HG02623 (cell line): ENCODE data around the gene SMARCA1.
A peak's percentile ranks its signal among the peaks of the same experiment; 100 is the strongest.
"Not testable (repeated sequence)": the region's sequence is repeated elsewhere in the genome, so short reads cannot be mapped to it uniquely, and the experiment has no call there.

Experiments
- ATAC-seq: cut with Tn5 transposase; IDR thresholded peaks from one replicate; pipeline ENCODE4 v1.9.1; 2021; ENCODE audit warnings: moderate library complexity; ENCODE audit not compliant: unreplicated experiment

Gene SMARCA1, protein sequence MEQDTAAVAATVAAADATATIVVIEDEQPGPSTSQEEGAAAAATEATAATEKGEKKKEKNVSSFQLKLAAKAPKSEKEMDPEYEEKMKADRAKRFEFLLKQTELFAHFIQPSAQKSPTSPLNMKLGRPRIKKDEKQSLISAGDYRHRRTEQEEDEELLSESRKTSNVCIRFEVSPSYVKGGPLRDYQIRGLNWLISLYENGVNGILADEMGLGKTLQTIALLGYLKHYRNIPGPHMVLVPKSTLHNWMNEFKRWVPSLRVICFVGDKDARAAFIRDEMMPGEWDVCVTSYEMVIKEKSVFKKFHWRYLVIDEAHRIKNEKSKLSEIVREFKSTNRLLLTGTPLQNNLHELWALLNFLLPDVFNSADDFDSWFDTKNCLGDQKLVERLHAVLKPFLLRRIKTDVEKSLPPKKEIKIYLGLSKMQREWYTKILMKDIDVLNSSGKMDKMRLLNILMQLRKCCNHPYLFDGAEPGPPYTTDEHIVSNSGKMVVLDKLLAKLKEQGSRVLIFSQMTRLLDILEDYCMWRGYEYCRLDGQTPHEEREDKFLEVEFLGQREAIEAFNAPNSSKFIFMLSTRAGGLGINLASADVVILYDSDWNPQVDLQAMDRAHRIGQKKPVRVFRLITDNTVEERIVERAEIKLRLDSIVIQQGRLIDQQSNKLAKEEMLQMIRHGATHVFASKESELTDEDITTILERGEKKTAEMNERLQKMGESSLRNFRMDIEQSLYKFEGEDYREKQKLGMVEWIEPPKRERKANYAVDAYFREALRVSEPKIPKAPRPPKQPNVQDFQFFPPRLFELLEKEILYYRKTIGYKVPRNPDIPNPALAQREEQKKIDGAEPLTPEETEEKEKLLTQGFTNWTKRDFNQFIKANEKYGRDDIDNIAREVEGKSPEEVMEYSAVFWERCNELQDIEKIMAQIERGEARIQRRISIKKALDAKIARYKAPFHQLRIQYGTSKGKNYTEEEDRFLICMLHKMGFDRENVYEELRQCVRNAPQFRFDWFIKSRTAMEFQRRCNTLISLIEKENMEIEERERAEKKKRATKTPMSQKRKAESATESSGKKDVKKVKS

DNA sequence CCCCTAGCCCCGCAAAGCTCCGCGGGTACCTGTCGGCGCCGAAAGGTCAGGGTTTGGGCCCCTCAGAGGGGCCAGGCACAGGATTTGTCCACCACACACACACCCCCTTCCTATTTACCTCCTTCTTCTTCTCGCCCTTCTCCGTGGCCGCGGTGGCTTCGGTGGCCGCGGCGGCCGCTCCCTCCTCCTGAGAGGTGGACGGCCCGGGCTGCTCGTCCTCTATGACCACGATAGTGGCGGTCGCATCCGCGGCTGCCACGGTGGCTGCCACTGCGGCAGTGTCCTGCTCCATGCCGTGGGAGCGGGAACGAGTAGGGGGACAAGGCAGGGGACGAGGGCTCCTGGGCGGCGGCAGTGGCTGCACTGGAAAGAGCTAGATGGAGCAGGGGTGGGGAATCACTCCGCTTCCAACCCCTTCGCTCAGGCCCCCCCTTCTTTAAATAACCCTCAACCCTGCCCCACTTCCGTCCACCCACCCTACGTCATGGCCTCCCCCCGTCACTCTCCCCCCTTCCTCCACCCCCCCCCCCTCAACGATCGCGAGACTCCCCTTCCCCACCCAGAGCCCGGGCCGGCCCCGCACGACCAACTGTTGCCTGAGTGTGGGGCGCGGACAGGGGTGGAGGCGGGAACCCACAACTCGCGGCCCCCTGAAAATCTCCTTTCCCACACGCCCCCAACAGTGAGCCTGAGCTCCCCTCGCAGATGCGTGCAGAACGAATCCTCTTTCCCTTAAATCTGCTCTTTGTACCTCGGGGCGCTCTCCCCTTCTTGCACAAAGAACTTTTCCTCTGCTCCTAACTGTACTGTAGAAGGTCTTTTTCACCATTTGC lies at the start of gene SMARCA1:
TSS of gene SMARCA1 (minus strand) at position 412 of the 833 bp plus-strand sequence. CDS start at position 292, 120 bp downstream.
- ATAC-seq: no peak

DNA sequence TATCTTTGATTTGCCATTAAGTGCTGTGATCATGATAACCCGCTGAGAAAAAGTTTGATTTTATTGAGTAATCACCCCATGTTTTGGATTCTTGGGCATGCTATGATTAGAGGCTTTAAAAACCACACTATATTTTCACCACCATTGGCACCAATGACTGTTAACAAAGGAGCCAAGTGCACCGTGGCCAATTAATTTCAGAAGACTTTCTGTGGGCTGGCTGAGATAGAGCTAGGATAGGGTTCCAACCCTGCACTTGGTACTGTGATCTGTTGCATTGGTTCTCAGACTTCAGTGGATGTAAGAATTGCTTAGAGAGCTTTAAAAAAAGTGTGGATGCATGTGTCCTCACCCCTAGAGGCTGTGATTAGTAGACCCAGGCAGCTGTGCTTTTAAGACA lies 49.1 kb upstream of the SMARCA1 start:
- ATAC-seq: no peak

DNA sequence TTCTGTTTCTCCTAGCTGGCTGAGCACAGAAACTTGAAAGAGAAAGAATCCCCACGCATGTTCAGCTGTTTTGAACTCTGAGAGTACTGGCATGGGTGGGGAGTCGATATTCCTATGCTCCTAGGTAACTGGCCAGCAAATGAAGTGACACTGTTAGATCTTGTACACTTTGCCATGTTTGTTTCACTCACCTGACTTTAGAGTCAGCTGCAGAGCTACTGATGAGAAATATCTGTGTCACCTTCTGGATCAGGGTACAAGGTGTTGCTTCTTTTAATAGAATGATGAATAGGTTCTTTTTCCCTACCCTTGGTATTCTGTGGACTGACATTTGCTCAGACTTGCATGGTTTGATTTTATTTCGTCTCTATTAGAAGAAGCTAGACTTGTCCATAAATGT lies 45.1 kb upstream of the SMARCA1 start:
- ATAC-seq: no peak

DNA sequence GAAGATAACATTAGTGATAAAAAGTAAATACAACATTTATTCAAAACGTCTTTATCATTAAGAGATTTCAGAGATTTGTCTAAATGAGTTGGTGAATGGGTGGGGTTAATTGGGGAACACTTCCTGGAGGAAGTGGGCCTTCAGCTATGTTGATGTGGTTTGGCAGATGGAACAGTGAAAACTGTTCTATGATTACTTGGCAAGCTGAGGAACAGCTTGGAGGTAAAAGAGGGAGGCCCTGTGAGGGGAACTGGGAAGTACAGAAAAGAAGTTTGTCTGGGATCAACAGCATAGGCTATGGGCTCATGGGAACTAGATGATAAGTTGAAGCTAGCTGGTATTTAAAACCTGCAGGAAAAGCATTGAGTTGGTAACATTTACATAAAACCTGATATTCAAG lies 42.8 kb upstream of the SMARCA1 start:
- ATAC-seq: no peak

DNA sequence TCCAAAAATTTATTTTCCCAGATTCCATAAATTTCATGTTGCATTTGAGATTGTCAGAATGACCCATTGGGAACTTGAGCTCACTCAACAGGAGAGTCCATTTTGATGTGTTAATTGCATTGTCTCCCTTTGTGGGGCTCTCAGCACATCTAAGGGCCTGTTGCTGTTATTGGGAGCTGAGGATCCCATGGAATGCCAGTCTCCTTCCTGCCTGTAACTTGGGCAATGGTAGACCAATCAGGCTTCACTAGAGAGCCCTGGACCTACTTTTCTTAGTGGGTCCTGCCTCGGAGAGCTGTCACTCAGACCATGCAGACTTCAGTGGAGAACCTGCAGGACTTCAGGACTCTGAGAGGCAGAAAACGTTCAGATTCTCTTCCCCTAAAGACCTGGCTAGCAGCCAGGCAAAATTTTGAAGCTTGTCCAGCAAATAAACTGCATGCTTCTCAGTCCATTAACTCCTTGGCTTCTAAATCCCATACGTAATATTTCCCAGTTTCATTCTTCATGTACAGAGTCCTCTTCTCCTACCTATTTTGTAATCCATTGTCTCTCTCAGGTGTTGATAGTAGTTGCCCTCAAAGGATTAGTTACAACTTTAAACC lies 41.9 kb upstream of the SMARCA1 start:
- ATAC-seq: no peak

DNA sequence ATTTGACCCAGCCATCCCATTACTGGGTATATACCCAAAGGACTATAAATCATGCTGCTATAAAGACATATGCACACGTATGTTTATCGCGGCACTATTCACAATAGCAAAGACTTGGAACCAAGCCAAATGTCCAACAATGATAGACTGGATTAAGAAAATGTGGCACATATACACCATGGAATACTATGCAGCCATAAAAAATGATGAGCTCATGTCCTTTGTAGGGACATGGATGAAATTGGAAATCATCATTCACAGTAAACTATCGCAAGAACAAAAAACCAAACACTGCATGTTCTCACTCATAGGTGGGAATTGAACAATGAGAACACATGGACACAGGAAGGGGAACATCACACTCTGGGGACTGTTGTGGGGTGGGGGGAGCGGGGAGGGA lies 41.1 kb upstream of the SMARCA1 start:
- not testable (repeated sequence) for ATAC-seq

DNA sequence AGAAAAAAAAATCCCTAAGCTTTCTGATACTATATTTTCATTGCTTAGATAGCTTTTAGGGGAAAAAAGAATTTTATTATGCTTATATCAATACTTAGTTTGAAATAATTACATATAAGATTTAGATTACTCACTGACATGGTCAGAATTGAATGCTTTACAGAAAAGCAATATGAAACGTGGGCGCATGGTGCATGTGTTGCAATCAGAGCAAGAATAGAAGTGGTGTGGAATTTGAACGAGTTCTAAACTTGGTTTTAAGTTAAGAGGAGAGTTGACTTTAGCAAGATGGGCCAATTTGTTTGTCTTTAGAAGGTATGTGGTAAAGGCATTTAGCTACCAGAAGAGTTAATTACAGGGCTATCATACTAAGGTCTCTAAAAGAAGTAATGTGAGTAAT lies 38.2 kb upstream of the SMARCA1 start:
- no peak for ATAC-seq

DNA sequence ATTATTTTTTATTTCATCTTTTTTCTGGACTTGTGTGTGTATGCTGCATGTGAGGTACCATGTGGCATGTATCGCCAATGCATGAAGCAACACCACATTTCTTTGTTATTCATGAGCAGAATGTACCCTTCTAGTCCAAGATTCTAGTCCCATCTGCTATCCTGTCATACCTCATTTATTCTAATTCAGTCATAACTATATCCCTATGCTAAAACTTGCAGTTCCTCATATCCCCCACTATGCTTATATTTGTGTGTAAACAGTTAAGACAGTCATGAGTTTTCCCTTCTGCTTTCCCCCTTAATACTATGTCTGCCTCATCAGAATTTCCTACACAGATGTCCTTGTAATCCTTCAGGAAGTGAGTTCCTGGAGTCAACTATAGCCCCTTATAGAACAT lies 36.5 kb upstream of the SMARCA1 start:
- no peak for ATAC-seq

DNA sequence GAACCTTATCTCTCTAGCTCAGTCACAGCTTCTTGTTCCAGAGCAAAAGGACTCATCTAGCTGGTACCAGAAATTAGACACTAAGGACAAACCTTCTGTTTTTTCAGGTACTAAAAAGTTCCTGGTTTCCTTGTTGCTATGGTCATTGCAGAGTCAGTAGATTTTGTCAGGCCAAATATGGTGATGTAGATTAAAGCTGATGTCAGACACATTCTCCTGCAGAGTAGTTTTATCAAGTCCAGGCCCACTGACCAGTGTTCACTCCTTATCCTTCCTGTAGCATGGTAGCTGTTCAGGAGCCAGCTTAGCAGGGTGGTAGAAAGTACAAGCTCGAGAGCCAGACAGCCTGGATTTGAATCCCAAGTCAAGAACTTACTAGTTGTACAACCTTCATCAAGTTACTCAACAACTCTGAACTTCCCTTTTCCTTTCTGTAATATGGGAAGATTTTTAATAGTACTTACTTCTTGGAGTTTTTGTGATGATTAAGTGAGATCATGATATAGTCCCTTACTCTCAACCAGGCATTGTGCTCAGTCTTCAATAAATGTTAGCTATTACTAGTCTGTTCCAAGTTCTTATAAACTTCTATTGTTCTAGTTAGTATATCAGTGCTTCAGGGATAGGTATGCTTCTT lies 34.7 kb upstream of the SMARCA1 start:
- ATAC-seq: no peak

DNA sequence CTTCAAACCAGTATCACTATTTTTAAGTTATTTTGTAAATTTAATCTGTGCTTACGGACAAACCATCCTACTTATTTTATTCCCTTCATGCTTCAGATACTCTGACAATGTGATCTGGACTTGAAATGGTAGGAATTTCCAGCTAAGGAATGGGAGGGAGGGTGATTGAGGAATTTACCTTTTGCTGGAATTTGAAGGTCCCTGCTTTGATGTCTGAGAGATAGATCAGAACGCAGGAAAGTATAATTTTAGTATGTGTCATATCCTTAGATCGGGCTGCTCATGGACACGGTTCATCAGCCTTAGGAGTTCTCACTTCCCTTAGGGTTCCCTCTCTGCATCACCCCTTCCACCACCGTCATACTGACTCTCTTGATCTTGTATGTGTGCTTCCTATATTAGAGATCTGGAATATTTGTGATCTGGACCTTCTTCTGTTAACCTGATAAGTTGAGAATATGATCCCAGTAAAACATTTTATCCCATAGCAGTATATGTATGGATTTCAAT lies 33.6 kb upstream of the SMARCA1 start:
- no peak for ATAC-seq

DNA sequence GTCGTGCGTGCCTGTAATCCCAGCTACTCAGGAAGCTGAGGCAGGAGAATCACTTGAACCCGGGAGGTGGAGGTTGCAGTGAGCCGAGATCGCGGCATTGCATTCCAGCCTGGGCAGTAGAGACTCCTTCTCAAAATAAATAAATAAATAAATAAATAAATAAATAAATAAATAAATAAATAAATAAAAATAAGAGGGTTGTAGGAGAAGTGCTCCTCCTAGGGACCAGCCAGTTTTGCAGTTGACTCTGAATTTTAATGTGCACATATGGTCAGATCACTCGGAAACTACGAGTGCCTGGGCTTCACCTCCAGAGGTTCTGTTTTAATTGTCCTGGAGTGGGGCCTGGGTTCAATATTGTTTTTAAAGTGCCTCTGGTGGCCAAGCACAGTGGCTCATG lies 31.5 kb upstream of the SMARCA1 start:
- not testable (repeated sequence) for ATAC-seq

DNA sequence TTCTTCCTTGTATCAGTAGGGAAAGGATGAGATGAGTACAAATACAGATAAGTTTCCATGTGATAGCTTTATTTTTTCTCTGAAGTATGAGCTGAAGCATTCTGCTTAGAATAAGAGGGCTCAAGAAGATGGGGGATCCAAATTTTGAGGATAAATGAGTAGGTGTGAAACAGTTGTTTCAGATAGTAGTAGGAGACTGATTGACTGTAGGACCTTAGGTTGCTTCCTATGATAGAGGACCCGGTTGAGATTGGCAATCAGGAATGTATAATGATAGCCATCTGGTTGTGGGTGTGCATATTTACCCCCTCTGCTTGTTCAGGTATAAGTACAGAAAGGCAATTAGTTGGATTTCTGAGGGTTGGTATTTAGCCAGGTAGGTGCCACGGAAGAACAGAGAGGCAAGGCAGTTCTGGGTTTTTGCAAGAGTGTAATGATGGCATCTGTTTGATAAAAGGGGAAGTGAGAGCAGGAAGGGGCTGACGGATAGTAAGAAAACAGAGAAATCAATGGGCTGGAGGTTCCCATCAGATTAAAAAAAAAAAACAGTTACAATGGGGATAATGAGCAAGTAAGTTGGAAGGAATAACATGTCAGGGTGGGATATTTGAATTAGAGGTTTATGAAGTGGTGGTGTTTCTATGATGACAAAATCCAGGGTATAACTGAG lies 30.5 kb upstream of the SMARCA1 start:
- peak; percentile 97 for ATAC-seq

DNA sequence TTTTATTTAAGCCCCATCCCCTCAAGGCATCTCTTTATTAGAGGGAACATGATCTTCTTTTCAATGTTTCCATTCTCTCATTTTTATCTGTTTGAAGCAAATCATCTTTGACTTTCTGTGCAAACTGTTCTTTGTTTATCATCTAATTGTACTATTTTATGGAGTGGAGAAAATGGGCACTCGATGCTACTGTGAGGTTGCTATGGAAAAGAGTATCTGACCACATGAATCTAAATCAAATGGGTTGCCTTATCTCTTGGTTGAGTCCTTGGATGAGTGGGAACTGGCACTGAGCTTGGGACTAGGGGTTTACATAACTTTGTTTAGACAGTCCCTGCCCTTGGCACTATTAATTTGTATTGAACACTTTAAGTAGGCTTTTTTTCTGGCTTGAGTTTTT lies 25.8 kb upstream of the SMARCA1 start:
- no peak for ATAC-seq

DNA sequence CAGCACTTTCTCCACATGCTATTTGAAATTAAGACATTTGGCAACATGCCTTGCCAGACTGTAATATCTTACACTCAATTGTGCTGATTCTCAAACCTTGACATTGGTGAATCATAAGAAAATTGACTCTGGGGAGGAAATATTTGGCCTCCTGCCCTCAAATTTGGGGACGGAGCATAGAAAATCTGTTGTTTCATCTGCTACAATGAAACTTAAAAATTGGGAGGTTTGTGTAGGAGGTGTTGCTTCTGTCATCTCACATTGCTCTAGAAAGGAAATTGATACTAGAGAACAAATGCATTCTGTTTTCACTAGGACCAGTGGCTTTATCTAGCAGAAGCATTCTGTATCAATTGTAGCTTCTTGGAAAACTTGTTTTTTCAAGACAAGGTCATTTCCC lies 22.1 kb upstream of the SMARCA1 start:
- no peak for ATAC-seq

DNA sequence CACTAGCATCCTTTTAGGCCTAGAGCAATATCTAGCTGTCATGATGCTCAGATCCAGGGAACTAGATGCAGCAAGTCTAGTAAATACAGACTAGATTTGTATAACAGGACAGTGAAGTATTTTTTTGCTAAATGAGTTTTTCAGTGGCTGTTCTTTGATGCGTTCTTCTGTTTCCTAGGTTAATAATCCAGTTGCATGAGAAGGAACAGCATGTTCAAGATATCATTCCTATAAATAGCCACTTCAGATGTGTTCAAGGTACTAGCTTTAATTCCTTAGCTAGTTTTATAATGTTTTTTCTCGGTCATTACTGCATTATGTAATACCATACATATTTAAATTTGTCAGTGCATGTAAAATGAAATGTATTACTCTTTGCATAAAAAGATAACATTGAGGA lies 21.5 kb upstream of the SMARCA1 start:
- ATAC-seq: no peak

DNA sequence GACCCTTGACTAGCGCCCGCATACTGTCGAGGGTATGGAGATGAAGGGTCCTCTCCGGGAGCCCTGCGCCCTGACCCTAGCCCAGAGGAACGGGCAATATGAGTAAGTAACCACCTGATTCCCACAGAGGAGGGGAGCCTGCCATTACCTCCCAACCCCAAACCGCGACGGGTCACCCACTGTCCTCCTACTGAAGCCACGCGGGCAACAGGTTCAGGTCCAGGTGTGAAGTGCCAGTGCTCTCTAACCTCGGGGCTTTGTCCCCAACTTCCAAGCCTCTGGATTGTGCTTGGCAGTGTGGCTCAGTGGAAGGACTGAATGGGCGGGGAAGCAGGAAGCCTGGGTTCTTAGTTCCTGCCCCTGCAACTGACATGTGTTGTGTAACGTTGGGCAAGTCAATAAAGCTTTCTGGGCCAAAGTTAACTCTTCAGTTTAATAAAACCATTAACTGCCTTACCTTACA lies 17.5 kb upstream of the SMARCA1 start:
- no peak for ATAC-seq

DNA sequence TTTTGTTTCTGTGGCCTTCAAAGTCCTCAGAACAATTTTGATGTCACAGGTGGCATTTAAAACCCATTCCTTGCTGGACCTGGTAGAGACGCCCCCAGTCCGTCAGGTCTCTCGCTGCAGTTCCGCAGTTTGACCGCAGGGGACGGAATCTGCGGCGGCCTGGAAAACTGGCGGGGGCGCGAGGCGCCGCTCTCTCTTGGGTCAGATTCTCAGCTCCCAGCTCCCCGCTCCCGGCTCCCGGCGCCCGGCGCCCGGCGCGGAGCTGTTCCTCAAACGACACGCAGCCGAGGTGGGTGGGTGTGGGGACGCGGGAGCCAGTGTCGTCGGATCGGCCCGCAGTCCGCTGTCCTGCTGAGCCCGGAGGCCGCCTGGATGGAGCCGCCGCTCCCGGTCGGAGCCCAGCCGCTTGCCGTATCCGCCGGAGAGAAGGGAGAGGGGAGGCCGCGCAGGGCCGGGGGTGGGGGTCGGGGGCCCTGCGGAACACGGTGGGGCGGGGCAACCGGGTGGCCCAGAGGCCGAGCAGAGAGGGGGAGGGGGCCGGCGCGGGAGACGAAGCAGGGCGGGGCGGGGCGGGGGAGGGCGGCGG lies 16.9 kb upstream of the SMARCA1 start, which contains the start of gene OCRL:
TSS of gene OCRL (plus strand) at position 192 of the 586 bp plus-strand sequence. CDS start at position 373, 181 bp downstream.
- ATAC-seq: peak; percentile 97

DNA sequence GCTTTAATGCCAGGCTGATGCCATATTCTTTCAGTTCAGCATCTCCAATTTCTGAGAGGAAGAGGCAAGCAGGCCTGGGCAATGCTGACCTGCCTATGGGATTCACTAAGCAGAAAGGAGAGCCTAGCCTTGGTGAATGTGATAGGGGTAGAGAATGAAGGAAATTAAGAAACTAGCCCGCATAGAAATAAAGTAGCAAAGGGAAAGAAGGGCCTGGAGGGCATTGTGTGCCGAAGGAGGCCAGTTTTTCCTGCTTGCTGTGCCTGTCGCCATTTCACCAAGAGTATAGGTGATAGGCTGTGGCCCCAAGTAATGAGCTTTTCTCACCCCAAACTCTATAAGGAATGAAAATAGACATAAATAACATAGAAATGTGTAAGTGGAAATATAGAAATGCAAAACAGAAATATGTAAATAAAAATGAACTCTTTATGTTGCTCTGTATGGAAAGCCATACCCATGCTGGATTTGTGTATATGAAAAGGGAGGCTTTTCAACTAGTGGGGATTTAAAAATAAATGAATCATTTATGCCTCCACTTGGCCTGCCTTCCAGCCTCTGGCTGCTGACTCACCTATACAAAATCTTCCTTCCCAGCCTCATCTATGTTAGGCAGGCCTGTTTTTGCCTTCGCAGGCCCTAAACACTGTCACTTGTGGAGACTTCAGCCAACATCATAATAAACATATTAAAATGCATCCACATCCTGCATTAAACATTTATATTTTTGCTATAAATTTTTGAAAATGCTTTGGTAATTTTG lies 11.7 kb upstream of the SMARCA1 start:
- no peak for ATAC-seq
